ENCODE results near the gene SPEG. TPM values are rescaled to one million over a fixed set of nuclear protein-coding genes. Genes with fewer than 3 reads are reported as not detected.

Gene SPEG
- polyA plus RNA-seq, 3 donors, result not detected

GRCh38 chr2:219385958-219386520 lies 48.6 kb upstream of the SPEG start:
- Histone ChIP-seq H4K20me1 (ENCODE audit: insufficient read depth, low read length) (no peaks in the 10 kb centered on the region), H3K79me2 (ENCODE audit: insufficient read depth, low read length) (no peaks in the 10 kb centered on the region), H3K36me3 (replicated peaks in 1 of 2; ENCODE audit: control insufficient read depth in 1 of 2, insufficient read depth in 2 of 2, low read length in 2 of 2) (peaks cover 50 to 54% of the 10 kb centered on the region in 2 donors), H3K27ac (ENCODE audit: low read depth in 1 of 2, low read length in 2 of 2) (no peak overlapping the region), H3K27me3 (ENCODE audit: control insufficient read depth in 2 of 2, insufficient read depth in 2 of 2, low read length in 2 of 2) (peaks cover 0 to 3% of the 10 kb centered on the region in 2 donors), H3K4me2 (replicated peaks; ENCODE audit: extremely low read depth, low read length, poor library complexity, severe bottlenecking) (no peak overlapping the region), H2AFZ (ENCODE audit: insufficient read depth, low read depth, low read length, poor library complexity, severe bottlenecking) (no peak overlapping the region), H3K4me3 (replicated peaks in 1 of 3; ENCODE audit: low read depth in 2 of 3, low read length in 3 of 3) (no peak overlapping the region), H3K9me3 (replicated peaks in 1 of 2; ENCODE audit: control insufficient read depth in 1 of 2, insufficient read depth in 1 of 2, low read length in 2 of 2) (no peaks in the 10 kb centered on the region), H3K4me1 (ENCODE audit: control insufficient read depth in 1 of 2, insufficient read depth in 2 of 2, low read length in 2 of 2) (peaks cover 14 to 19% of the 10 kb centered on the region in 2 donors), H3K9ac (ENCODE audit: insufficient read depth, low read length, poor library complexity, severe bottlenecking) (no peak overlapping the region)
- TF ChIP-seq CTCF (IDR thresholded peaks at IDR 0.05), result no peak
- WGBS (ENCODE audit: insufficient coverage), result 97% methylated on average over 8 of the region's 19 CpGs
- Mint-ChIP-seq H3K9me3 (peaks cover 0 to 3% (median 0%) of the 10 kb centered on the region in 7 donors), H3K36me3 (peaks cover 52 to 53% of the 10 kb centered on the region in 2 donors), H3K27ac (no peak overlapping the region), H3K4me3 (no peak overlapping the region), H3K4me1 (peaks cover 21% of the 10 kb centered on the region), H3K27me3 (ENCODE audit: low read depth in 3 of 3) (peaks cover 0 to 9% (median 2%) of the 10 kb centered on the region in 3 donors)
- DNase-seq, result no peak
- intact Hi-C loops (cut with micrococcal nuclease), result loop anchor here (2.0 to 5.0 kb wide), 6 partner anchors 89 to 224 kb away; partner anchors contain the start of genes DNAJB2 (in 2 of the 2), GMPPA (in 2 of the 2), CHPF (in 1 of the 2) and NHEJ1 (in 1 of the 2)

DNA sequence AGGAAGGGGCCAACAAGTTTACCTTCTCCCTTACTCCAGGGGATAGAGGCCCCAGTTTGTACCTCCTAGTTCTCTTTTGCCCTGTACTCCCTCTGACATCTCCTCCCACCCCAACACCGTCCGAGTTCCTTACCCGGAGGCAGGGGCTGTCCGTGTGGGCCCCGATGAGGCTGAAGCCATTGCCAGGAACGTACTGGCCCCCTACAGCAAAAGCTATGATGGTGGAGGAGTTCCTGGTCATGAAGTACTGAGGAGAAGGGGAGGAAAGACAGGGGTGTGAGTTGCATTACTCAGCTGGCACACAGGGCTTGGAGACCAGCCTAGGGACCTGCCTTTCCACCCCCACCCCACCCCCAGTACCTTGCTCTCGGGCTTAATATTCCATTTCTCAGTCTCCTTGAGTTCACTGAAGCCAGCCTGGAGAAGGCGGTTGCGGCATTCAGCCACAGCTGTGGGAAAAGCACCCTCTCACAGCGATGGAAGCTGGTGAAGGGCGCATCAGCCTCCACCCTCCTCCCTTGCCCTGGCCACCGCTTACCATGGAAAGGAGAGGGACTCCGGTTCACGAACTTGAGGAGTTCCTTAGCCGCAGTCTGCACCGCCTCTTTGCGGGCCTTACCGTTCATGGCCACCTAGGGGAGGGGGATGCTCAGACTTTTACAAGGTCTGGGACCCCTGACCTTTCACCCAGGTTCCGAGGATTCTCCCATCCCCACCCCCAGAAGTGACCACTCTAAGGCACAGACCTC lies 47.9 kb upstream of the SPEG start:
- Histone ChIP-seq H3K9me3 (replicated peaks in 1 of 2; ENCODE audit: control insufficient read depth in 1 of 2, insufficient read depth in 1 of 2, low read length in 2 of 2) (no peaks in the 10 kb centered on the region), H3K4me2 (replicated peaks; ENCODE audit: extremely low read depth, low read length, poor library complexity, severe bottlenecking) (peak overlapping the region; percentile 93), H4K20me1 (ENCODE audit: insufficient read depth, low read length) (no peaks in the 10 kb centered on the region), H2AFZ (ENCODE audit: insufficient read depth, low read depth, low read length, poor library complexity, severe bottlenecking) (peak overlapping the region; percentile 86), H3K27me3 (ENCODE audit: control insufficient read depth in 2 of 2, insufficient read depth in 2 of 2, low read length in 2 of 2) (peaks cover 0 to 6% of the 10 kb centered on the region in 2 donors), H3K9ac (ENCODE audit: insufficient read depth, low read length, poor library complexity, severe bottlenecking) (peak overlapping the region; percentile 86), H3K4me3 (replicated peaks in 1 of 3; ENCODE audit: low read depth in 2 of 3, low read length in 3 of 3) (peak overlapping the region; percentile 74 to 97 (median 90)), H3K4me1 (ENCODE audit: control insufficient read depth in 1 of 2, insufficient read depth in 2 of 2, low read length in 2 of 2) (peaks cover 14 to 19% of the 10 kb centered on the region in 2 donors), H3K27ac (ENCODE audit: low read depth in 1 of 2, low read length in 2 of 2) (peak overlapping the region; percentile 89), H3K79me2 (ENCODE audit: insufficient read depth, low read length) (no peaks in the 10 kb centered on the region), H3K36me3 (replicated peaks in 1 of 2; ENCODE audit: control insufficient read depth in 1 of 2, insufficient read depth in 2 of 2, low read length in 2 of 2) (peaks cover 44 to 47% of the 10 kb centered on the region in 2 donors)
- WGBS (ENCODE audit: insufficient coverage), result 60% methylated on average over 6 of the region's 19 CpGs
- peak overlapping the region; percentile 95 to 97 (median 96) for H3K27ac Mint-ChIP-seq
- H3K36me3 Mint-ChIP-seq, result peaks cover 45 to 47% of the 10 kb centered on the region in 2 donors
- peaks cover 21% of the 10 kb centered on the region for H3K4me1 Mint-ChIP-seq
- peaks cover 0 to 3% (median 0%) of the 10 kb centered on the region in 7 donors for H3K9me3 Mint-ChIP-seq
- H3K4me3 Mint-ChIP-seq, result peak overlapping the region; percentile 94 to 97
- no peak for TF ChIP-seq CTCF (IDR thresholded peaks at IDR 0.05)
- DNase-seq, result peak in 1 of 3 donors; percentile 18
- intact Hi-C loops (cut with micrococcal nuclease), result loop anchor here (2.0 to 5.0 kb wide), 6 partner anchors 89 to 224 kb away; partner anchors contain the start of genes DNAJB2 (in 2 of the 2), GMPPA (in 2 of the 2), CHPF (in 1 of the 2) and NHEJ1 (in 1 of the 2)
- H3K27me3 Mint-ChIP-seq (ENCODE audit: low read depth in 3 of 3), result peaks cover 2 to 9% (median 2%) of the 10 kb centered on the region in 3 donors
